Measurements from ENCODE around the gene SSTR5.
"Not testable (repeated sequence)": the region's sequence is repeated elsewhere in the genome, so short reads cannot be mapped to it uniquely, and the experiment has no call there.

The SSTR5 gene

GRCh38 chr16:1091992-1092552 is 19.5 kb downstream of the SSTR5 start:
- TF ChIP-seq CTCF (conservative IDR thresholded peaks at IDR 0.05), result no peak
- no peak overlapping the region for H3K27ac ChIP-seq

GRCh38 chr16:1092685-1093283 is 20.2 kb downstream of the SSTR5 start:
- not testable (repeated sequence) for H3K27ac ChIP-seq

GRCh38 chr16:1093284-1094123 is 21.0 kb downstream of the SSTR5 start:
- no peak for TF ChIP-seq CTCF (conservative IDR thresholded peaks at IDR 0.05)
- H3K27ac ChIP-seq, result no peak overlapping the region

GRCh38 chr16:1094124-1094479 is 21.6 kb downstream of the SSTR5 start:
- H3K27ac ChIP-seq, result no peak overlapping the region

GRCh38 chr16:1094601-1095449 is 22.3 kb downstream of the SSTR5 start:
- TF ChIP-seq CTCF (conservative IDR thresholded peaks at IDR 0.05), result no peak
- no peak overlapping the region for H3K27ac ChIP-seq

More at GRCh38 chr16:1094124-1094479, 21.6 kb downstream of the SSTR5 start:
- no peak for TF ChIP-seq CTCF (conservative IDR thresholded peaks at IDR 0.05)

- no peak overlapping the region for H3K27ac ChIP-seq
- no peak for TF ChIP-seq CTCF (conservative IDR thresholded peaks at IDR 0.05)
Measured at GRCh38 chr16:1095450-1096168, 23.1 kb downstream of the SSTR5 start.

All from VCaP (cell line).